Stimulated activated CD8-positive, alpha-beta memory T cell treated with anti-CD3 and anti-CD28 coated beads, Interleukin-4, amount 100 ng/mL, for 48 hours (primary cell): ENCODE measurements around the gene CDK17.
"Not testable (repeated sequence)": the region's sequence is repeated elsewhere in the genome, so short reads cannot be mapped to it uniquely, and the experiment has no call there.

ENCODE experiments used
- DNase-seq: peaks from one replicate; pipeline ENCODE4 v3.0.0-alpha.2; 2020

Gene CDK17

GRCh38 chr12:96416033-96416799, 16.0 kb upstream of the CDK17 start:
- DNase-seq = no peak

- DNase-seq = no peak
Measured at GRCh38 chr12:96414637-96415036, 14.4 kb upstream of the CDK17 start.

- no peak for DNase-seq
Measured at GRCh38 chr12:96412431-96412830, 12.2 kb upstream of the CDK17 start.

GRCh38 chr12:96409731-96410130, 9.5 kb upstream of the CDK17 start:
- no peak for DNase-seq

GRCh38 chr12:96408993-96409392, 8.8 kb upstream of the CDK17 start:
- DNase-seq = no peak

- not testable (repeated sequence) for DNase-seq
Measured at GRCh38 chr12:96407429-96408097, 7.3 kb upstream of the CDK17 start.

- DNase-seq = no peak
Measured at GRCh38 chr12:96404696-96405095, 4.5 kb upstream of the CDK17 start.

GRCh38 chr12:96403870-96404269, 3.6 kb upstream of the CDK17 start:
- no peak for DNase-seq

- not testable (repeated sequence) for DNase-seq
Measured at GRCh38 chr12:96402522-96402921, 2.3 kb upstream of the CDK17 start.

GRCh38 chr12:96402061-96402460, 1.8 kb upstream of the CDK17 start:
- no peak for DNase-seq

- peak; percentile 53 for DNase-seq
Measured at GRCh38 chr12:96401076-96401871, 1.0 kb upstream of the CDK17 start.

GRCh38 chr12:96400631-96401075, 414 bp upstream of the CDK17 start:
- no peak for DNase-seq

- peak; percentile 78 for DNase-seq
Measured at GRCh38 chr12:96399120-96399918, 920 bp downstream of the CDK17 start.

- DNase-seq = no peak
Measured at GRCh38 chr12:96398424-96399119, 1.7 kb downstream of the CDK17 start.

- no peak for DNase-seq
Measured at GRCh38 chr12:96397756-96398423, 2.3 kb downstream of the CDK17 start.

- DNase-seq = no peak
Measured at GRCh38 chr12:96396914-96397313, 3.3 kb downstream of the CDK17 start.

GRCh38 chr12:96396209-96396608, 4.0 kb downstream of the CDK17 start:
- no peak for DNase-seq

GRCh38 chr12:96395236-96395635, 5.0 kb downstream of the CDK17 start:
- no peak for DNase-seq

- not testable (repeated sequence) for DNase-seq
Measured at GRCh38 chr12:96393229-96393628, 7.0 kb downstream of the CDK17 start.

GRCh38 chr12:96392397-96392796, 7.8 kb downstream of the CDK17 start:
- DNase-seq = no peak

GRCh38 chr12:96387981-96388380, 12.3 kb downstream of the CDK17 start:
- no peak for DNase-seq
